Peyer's patch (tissue), 4 donors: ENCODE results near the gene TLE5.
A peak's percentile ranks its signal among the peaks of the same experiment; 100 is the strongest.

Source experiments
- CTCF ChIP-seq, 6 experiments: fragments of 450-650 bp in 4 of 6; fragments of 200-600 bp in 2 of 6; sonication (generic) in 1 of 6; IDR thresholded peaks; one replicate each; pipeline ENCODE4 v1.5.1; 2017 to 2019; ENCODE audit warnings: antibody characterized with exemption in 6 of 6, mild to moderate bottlenecking in 3 of 6, moderate library complexity in 1 of 6
- POLR2A ChIP-seq, 2 donors: fragments of 450-650 bp; IDR thresholded peaks; one replicate each; pipeline ENCODE4 v1.5.1; 2017; ENCODE audit warnings: antibody characterized with exemption in 2 of 2, mild to moderate bottlenecking in 2 of 2, moderate library complexity in 2 of 2

DNA sequence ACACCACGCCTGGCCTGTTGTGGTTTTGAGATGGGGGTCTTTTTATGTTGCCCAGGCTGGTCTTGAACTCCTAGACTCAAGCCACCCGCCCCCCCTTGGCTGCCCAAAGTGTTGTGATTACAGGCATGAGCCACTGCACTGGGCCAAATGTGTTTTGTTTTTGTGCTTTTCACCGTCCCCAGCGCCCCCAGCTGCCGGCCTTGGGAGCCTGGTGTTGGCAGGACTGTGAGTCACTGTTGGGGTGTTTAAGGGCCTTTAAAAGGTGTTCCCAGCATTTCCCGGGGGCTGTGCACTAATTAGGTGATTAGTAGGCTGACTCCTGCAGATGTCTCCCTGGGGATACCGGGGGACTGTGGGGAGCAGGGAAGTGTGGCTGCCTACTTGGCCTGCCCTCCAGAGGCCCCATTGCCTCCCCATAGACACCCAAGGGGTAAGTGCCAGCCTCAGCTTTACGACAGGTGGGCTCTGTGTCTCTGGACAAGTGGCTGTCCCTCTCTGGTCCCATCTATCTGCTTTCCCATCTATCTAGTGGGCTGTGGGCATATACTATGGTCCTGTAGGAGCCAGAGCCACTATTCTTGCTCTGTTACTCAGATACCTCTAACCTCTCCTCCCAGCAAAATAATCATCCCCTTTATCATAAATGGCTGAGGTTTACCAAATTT is 11.8 kb upstream of the TLE5 start:
- TF ChIP-seq CTCF (IDR thresholded peaks at IDR 0.05) (peak in 2 of 6 experiments; percentile 3 to 16), POLR2A (IDR thresholded peaks at IDR 0.05) (no peak)
